Measurements from ENCODE around the gene NSMCE1.
"Not testable (repeated sequence)": the region's sequence is repeated elsewhere in the genome, so short reads cannot be mapped to it uniquely, and the experiment has no call there.

The NSMCE1 gene

GRCh38 chr16:27269300-27270150 is 953 bp upstream of the NSMCE1 start:
- no peak for DNase-seq

- DNase-seq = no peak
Observed at GRCh38 chr16:27267037-27267677, 1.4 kb downstream of the NSMCE1 start.

GRCh38 chr16:27265982-27266381 is 2.6 kb downstream of the NSMCE1 start:
- no peak for DNase-seq

- DNase-seq = no peak
Observed at GRCh38 chr16:27264151-27264550, 4.4 kb downstream of the NSMCE1 start.

- DNase-seq = not testable (repeated sequence)
Observed at GRCh38 chr16:27262904-27263423, 5.6 kb downstream of the NSMCE1 start.

GRCh38 chr16:27259710-27260109 is 8.9 kb downstream of the NSMCE1 start:
- no peak for DNase-seq

GRCh38 chr16:27258241-27258734 is 10.3 kb downstream of the NSMCE1 start:
- DNase-seq = no peak

- DNase-seq = no peak
Observed at GRCh38 chr16:27257271-27257670, 11.3 kb downstream of the NSMCE1 start.

GRCh38 chr16:27256861-27257260 is 11.7 kb downstream of the NSMCE1 start:
- no peak for DNase-seq

- peak; percentile 66 for DNase-seq
Observed at GRCh38 chr16:27254262-27254811, 14.2 kb downstream of the NSMCE1 start.

- DNase-seq = peak; percentile 57
Observed at GRCh38 chr16:27253526-27253930, 15.0 kb downstream of the NSMCE1 start.

- DNase-seq = no peak
Observed at GRCh38 chr16:27252206-27252585, 16.4 kb downstream of the NSMCE1 start.

- DNase-seq = no peak
Observed at GRCh38 chr16:27251541-27252205, 16.9 kb downstream of the NSMCE1 start.

GRCh38 chr16:27248886-27249285 is 19.7 kb downstream of the NSMCE1 start:
- not testable (repeated sequence) for DNase-seq

GRCh38 chr16:27248036-27248435 is 20.5 kb downstream of the NSMCE1 start:
- no peak for DNase-seq

GRCh38 chr16:27247076-27247475 is 21.5 kb downstream of the NSMCE1 start:
- not testable (repeated sequence) for DNase-seq

GRCh38 chr16:27246439-27246838 is 22.1 kb downstream of the NSMCE1 start:
- no peak for DNase-seq

- peak; percentile 87 for DNase-seq
Observed at GRCh38 chr16:27245276-27246172, 23.0 kb downstream of the NSMCE1 start.

GRCh38 chr16:27244363-27244755 is 24.2 kb downstream of the NSMCE1 start:
- DNase-seq = no peak

GRCh38 chr16:27243725-27244362 is 24.7 kb downstream of the NSMCE1 start:
- no peak for DNase-seq

- no peak for DNase-seq
Observed at GRCh38 chr16:27242868-27243590, 25.5 kb downstream of the NSMCE1 start.
